Suprapubic skin (tissue), 4 donors: ENCODE results near the gene CLDN18. TPM values are rescaled to one million over a fixed set of nuclear protein-coding genes. Genes with fewer than 3 reads are reported as not detected.

Experiments used
- DNase-seq, 2 donors: peaks; one replicate each; pipeline ENCODE4 v3.0.0-alpha.2; 2019; ENCODE audit warnings: low spot score in 2 of 2
- H3K27ac ChIP-seq: fragments of 200-600 bp; sonication (generic); one replicate; pipeline ENCODE4 v1.5.1; 2019
- H3K27me3 ChIP-seq: fragments of 200-600 bp; sonication (generic); one replicate; pipeline ENCODE4 v1.5.1; 2019
- H3K36me3 ChIP-seq: fragments of 200-600 bp; sonication (generic); one replicate; pipeline ENCODE4 v1.5.1; 2019
- H3K4me1 ChIP-seq: fragments of 200-600 bp; sonication (generic); one replicate; pipeline ENCODE4 v1.5.1; 2019
- H3K4me3 ChIP-seq: fragments of 200-600 bp; sonication (generic); one replicate; pipeline ENCODE4 v1.5.1; 2019; ENCODE audit warnings: mild to moderate bottlenecking
- H3K9me3 ChIP-seq: fragments of 200-600 bp; sonication (generic); one replicate; pipeline ENCODE4 v1.5.1; 2019
- EP300 ChIP-seq: sonication (generic); formaldehyde crosslinking; IDR thresholded peaks from one replicate; pipeline ENCODE4 v1.6.1; 2017; ENCODE audit warnings: antibody characterized with exemption
- POLR2A ChIP-seq, 2 donors: fragments of 450-650 bp; IDR thresholded peaks; one replicate each; pipeline ENCODE4 v1.6.1; 2017; ENCODE audit warnings: antibody characterized with exemption in 2 of 2, mild to moderate bottlenecking in 2 of 2, moderate library complexity in 2 of 2
- POLR2AphosphoS5 ChIP-seq, 3 donors: sonication (generic); formaldehyde crosslinking; IDR thresholded peaks; one replicate each; pipeline ENCODE4 v1.6.1; 2017; ENCODE audit warnings: antibody characterized with exemption in 3 of 3
- WGBS: methylation state at CpG from one replicate; pipeline ENCODE4 v1.1.5; 2018; 5-methylcytosine and 5-hydroxymethylcytosine counted together
- total RNA-seq, 4 donors: library from RNA; depleted of rRNA; stranded (reverse); fragments of >200 nt; gene quantifications; one replicate each; pipeline ENCODE4 v1.1.0, GENCODE V29; 2016
- TF ChIP-seq, protein P1 (sequence below), 2 donors: fragments of 200-600 bp in 1 of 2; fragments of 450-650 bp in 1 of 2; sonication (generic) in 1 of 2; IDR thresholded peaks; one replicate each; pipeline ENCODE4 v1.5.1; 2016 to 2019; ENCODE audit warnings: antibody characterized with exemption in 2 of 2, mild to moderate bottlenecking in 1 of 2, moderate library complexity in 1 of 2

Gene CLDN18
- total RNA-seq, 4 donors from 2014 or later: not detected

DNA sequence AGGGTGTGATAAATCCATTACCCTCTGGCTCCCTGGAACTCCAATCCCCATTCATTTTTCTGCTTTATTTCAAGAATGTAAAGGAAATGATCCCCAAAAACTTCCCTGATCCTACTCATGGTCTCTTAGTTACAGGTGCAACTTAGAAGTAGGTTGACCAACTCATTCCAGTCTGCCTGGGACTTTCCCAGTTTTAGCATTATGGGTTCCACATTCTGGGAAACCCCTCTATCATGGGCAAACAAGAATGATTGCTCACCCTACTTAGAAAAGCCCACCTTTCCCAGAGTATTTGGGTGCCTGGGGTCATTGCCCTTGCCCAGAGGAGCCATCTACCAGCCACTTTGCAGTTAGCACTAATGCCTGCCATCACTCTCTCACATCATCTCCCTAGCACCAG is 15.6 kb downstream of the CLDN18 start:
- Histone ChIP-seq H3K36me3 (peaks cover 7% of the 10 kb centered on the region), H3K27ac (no peak overlapping the region), H3K9me3 (no peaks in the 10 kb centered on the region), H3K27me3 (no peaks in the 10 kb centered on the region), H3K4me1 (no peaks in the 10 kb centered on the region), H3K4me3 (no peak overlapping the region)
- no peak for DNase-seq
- TF ChIP-seq POLR2A (IDR thresholded peaks at IDR 0.05): no peak
- TF ChIP-seq POLR2AphosphoS5 (IDR thresholded peaks at IDR 0.05): no peak
- TF ChIP-seq, protein P1, sequence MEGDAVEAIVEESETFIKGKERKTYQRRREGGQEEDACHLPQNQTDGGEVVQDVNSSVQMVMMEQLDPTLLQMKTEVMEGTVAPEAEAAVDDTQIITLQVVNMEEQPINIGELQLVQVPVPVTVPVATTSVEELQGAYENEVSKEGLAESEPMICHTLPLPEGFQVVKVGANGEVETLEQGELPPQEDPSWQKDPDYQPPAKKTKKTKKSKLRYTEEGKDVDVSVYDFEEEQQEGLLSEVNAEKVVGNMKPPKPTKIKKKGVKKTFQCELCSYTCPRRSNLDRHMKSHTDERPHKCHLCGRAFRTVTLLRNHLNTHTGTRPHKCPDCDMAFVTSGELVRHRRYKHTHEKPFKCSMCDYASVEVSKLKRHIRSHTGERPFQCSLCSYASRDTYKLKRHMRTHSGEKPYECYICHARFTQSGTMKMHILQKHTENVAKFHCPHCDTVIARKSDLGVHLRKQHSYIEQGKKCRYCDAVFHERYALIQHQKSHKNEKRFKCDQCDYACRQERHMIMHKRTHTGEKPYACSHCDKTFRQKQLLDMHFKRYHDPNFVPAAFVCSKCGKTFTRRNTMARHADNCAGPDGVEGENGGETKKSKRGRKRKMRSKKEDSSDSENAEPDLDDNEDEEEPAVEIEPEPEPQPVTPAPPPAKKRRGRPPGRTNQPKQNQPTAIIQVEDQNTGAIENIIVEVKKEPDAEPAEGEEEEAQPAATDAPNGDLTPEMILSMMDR (IDR thresholded peaks at IDR 0.05): no peak
- TF ChIP-seq EP300: no peak

DNA sequence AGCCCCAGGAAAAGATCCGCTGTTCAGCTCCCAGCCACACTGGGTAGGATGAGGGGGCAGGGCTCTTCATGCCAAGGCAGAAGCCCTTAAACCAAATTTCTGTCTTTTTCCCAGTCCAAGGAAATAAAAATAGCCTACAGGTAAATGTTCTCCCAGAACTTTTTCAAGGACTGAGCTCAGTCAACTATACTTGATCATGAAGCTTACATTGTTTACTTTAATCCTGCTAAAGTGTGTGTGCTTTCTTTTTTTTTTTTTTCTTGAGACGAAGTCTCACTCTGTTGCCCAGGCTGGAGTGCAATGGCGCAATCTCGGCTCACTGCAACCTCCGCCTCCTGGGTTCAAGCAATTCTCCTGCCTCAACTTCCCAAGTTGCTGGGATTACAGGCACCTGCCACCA is 17.9 kb downstream of the CLDN18 start:
- no peak for DNase-seq
- no peaks in the 10 kb centered on the region for H3K9me3 ChIP-seq
- H3K36me3 ChIP-seq: peaks cover 7% of the 10 kb centered on the region
- no peak overlapping the region for H3K4me3 ChIP-seq
- 98% methylated on average over 5 of the region's 5 CpGs for WGBS
- H3K4me1 ChIP-seq: no peaks in the 10 kb centered on the region
- H3K27ac ChIP-seq: no peak overlapping the region
- TF ChIP-seq POLR2AphosphoS5 (IDR thresholded peaks at IDR 0.05) (no peak), EP300 (no peak), POLR2A (IDR thresholded peaks at IDR 0.05) (no peak)
- TF ChIP-seq, protein P1 (IDR thresholded peaks at IDR 0.05): no peak
- H3K27me3 ChIP-seq: no peaks in the 10 kb centered on the region

DNA sequence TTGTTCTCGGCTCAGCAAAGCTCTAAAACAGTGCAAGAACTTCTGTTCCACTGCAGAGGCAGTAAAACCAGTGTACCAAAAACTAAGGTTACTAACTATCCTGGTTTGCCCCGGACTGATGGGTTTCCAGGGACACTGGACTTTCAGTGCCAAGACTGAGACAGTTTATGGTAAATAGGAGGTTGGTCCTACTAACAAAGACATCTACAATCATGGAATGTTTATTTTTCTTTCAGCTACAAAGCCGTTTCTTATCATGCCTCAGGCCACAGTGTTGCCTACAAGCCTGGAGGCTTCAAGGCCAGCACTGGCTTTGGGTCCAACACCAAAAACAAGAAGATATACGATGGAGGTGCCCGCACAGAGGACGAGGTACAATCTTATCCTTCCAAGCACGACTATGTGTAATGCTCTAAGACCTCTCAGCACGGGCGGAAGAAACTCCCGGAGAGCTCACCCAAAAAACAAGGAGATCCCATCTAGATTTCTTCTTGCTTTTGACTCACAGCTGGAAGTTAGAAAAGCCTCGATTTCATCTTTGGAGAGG is 20.8 kb downstream of the CLDN18 start:
- TF ChIP-seq EP300: no peak
- no peak for TF ChIP-seq POLR2A (IDR thresholded peaks at IDR 0.05)
- no peak for TF ChIP-seq POLR2AphosphoS5 (IDR thresholded peaks at IDR 0.05)
- TF ChIP-seq, protein P1 (IDR thresholded peaks at IDR 0.05): no peak
- no peaks in the 10 kb centered on the region for H3K4me1 ChIP-seq
- peaks cover 2% of the 10 kb centered on the region for H3K36me3 ChIP-seq
- no peak overlapping the region for H3K4me3 ChIP-seq
- H3K9me3 ChIP-seq: no peaks in the 10 kb centered on the region
- no peak for DNase-seq
- WGBS: 89% methylated on average over 11 of the region's 11 CpGs
- H3K27ac ChIP-seq: no peak overlapping the region
- H3K27me3 ChIP-seq: no peaks in the 10 kb centered on the region

DNA sequence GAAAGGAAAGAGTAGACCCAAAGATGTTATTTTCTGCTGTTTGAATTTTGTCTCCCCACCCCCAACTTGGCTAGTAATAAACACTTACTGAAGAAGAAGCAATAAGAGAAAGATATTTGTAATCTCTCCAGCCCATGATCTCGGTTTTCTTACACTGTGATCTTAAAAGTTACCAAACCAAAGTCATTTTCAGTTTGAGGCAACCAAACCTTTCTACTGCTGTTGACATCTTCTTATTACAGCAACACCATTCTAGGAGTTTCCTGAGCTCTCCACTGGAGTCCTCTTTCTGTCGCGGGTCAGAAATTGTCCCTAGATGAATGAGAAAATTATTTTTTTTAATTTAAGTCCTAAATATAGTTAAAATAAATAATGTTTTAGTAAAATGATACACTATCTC is 21.6 kb downstream of the CLDN18 start:
- Histone ChIP-seq H3K36me3 (peaks cover 2% of the 10 kb centered on the region), H3K27me3 (no peaks in the 10 kb centered on the region), H3K4me1 (no peaks in the 10 kb centered on the region), H3K9me3 (no peaks in the 10 kb centered on the region), H3K4me3 (no peak overlapping the region), H3K27ac (no peak overlapping the region)
- TF ChIP-seq EP300: no peak
- no peak for TF ChIP-seq POLR2A (IDR thresholded peaks at IDR 0.05)
- no peak for TF ChIP-seq POLR2AphosphoS5 (IDR thresholded peaks at IDR 0.05)
- TF ChIP-seq, protein P1 (IDR thresholded peaks at IDR 0.05): no peak
- no peak for DNase-seq
- WGBS: 95% methylated on average over 3 of the region's 3 CpGs

DNA sequence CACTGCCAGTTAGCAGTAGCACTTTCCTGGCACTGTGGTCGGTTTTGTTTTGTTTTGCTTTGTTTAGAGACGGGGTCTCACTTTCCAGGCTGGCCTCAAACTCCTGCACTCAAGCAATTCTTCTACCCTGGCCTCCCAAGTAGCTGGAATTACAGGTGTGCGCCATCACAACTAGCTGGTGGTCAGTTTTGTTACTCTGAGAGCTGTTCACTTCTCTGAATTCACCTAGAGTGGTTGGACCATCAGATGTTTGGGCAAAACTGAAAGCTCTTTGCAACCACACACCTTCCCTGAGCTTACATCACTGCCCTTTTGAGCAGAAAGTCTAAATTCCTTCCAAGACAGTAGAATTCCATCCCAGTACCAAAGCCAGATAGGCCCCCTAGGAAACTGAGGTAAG is 22.6 kb downstream of the CLDN18 start:
- Histone ChIP-seq H3K36me3 (peaks cover 2% of the 10 kb centered on the region), H3K27ac (no peak overlapping the region), H3K27me3 (no peaks in the 10 kb centered on the region), H3K4me3 (no peak overlapping the region), H3K9me3 (no peaks in the 10 kb centered on the region), H3K4me1 (no peaks in the 10 kb centered on the region)
- DNase-seq: no peak
- TF ChIP-seq, protein P1 (IDR thresholded peaks at IDR 0.05): no peak
- TF ChIP-seq POLR2A (IDR thresholded peaks at IDR 0.05) (no peak), EP300 (no peak), POLR2AphosphoS5 (IDR thresholded peaks at IDR 0.05) (no peak)
- WGBS: 85% methylated on average over 3 of the region's 3 CpGs
